ENCODE measurements around the gene OR2A25. TPM values are rescaled to one million over a fixed set of nuclear protein-coding genes. Genes with fewer than 3 reads are reported as not detected.

OR2A25 gene
- polyA plus RNA-seq, 12 donors: not detected

- no peak for DNase-seq
These were observed 342 bp downstream of the OR2A25 start for GRCh38 chr7:144069953-144070352.

- DNase-seq: no peak
These were observed 4.8 kb downstream of the OR2A25 start for GRCh38 chr7:144074374-144074773.

- no peak for DNase-seq
These were observed 16.4 kb downstream of the OR2A25 start, which contains the start of gene OR2A12 for GRCh38 chr7:144085978-144086377. Gene OR2A12, plus strand, starts transcription at chr7:144086278. Its CDS starts 8,830 bp downstream, at chr7:144095108.

DNA sequence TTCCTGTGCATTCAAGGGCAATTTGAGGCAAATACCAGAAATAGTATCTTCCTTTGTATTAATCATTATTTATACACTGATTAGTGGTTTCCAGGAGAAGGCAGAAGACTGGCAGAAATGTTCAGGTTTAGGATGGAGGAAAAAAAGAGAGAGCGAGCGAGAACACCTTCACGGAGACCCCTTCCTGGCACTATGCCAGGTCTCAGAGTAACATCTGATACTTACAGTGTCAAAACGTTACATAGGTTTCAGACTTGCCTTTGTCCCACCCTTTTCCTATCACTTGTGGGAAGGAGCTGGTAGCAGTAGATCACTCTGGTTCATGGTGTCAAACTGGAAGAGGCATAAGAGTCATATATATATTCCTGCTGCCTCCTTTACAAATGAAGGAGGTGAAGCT is 17.1 kb downstream of the OR2A25 start:
- DNase-seq: no peak

DNA sequence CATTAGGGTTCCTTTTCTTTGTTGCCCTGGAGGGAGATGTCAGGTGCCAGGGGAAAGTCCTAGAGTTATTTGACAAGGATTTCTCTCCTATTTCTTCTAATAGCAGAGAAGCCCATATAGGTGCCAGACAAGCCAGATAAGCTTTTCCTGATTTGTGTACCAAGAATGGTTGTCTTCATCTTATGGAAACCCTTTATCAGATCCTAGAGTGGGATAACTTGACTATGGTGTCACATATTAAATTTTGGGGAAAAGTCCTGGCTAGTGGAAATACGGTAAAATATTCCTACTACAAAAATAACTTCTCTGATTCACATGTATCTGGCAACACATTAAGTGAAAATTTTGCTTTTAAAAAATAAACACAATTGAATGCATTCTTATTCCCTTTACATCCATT is 17.6 kb downstream of the OR2A25 start:
- DNase-seq: no peak

DNA sequence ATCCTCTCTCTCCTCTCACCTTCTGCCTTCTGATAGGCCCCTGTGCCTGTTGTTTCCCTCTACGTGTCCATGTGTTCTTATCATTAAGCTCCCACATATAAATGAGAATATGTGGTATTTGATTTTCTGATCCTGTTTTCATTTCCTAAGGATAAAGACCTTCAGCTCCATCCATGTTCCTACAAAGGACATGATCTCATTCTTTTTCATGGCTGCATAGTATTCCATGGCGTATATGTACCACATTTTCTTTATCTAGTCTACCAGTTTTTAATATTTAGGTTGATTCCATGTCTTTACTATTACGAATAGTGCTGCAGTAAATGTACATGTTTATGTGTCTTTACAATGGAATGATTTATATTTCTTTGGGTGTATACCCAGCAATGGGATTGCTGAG is 21.1 kb downstream of the OR2A25 start:
- no peak for DNase-seq

DNA sequence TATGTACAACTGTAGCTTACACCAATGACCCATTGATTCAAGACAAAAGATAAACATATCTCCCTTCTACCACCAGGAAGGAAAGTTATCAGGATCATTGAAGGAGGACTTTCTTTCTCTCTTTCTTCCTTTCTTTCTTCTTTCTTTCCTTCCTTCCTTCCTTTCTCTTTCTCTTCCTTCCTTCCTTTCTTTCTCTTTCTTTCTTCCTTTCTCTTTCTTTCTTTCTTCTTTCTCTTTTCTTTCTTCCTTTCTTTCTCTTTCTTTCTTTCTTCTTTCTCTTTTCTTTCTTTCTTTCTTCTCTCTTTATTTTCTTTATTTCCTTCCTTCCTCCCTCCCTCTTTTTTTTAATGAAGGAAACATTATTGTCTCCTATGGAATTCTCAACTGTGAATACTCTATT is 29.2 kb downstream of the OR2A25 start:
- no peak for DNase-seq

GRCh38 chr7:144100607-144101006 is 31.0 kb downstream of the OR2A25 start:
- DNase-seq: no peak

GRCh38 chr7:144102041-144102440 is 32.4 kb downstream of the OR2A25 start:
- DNase-seq: no peak

DNA sequence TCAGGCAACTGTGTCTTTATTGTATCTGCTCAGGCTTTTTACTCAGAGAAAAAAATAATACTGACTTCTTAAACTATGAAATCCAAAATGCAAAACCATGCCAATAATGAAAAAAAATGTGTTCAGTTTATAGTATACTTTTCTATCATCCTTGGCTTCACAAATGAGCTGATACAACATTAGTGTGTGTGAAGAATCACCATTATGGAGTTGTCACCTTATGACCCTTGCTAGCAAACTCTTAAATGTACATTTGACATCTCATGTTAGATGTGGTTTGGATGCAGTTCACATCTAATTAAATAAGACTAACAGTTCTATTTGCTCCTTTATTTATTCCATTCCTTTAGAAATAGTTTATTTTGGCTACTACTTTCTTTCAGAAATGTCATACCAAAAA is 35.6 kb downstream of the OR2A25 start:
- DNase-seq: no peak

GRCh38 chr7:144109283-144109682 is 39.7 kb downstream of the OR2A25 start, which contains the start of gene OR2A2:
Gene OR2A2, plus strand, starts transcription at chr7:144109583. Its CDS starts 0 bp downstream, at chr7:144109583.
- no peak for DNase-seq

DNA sequence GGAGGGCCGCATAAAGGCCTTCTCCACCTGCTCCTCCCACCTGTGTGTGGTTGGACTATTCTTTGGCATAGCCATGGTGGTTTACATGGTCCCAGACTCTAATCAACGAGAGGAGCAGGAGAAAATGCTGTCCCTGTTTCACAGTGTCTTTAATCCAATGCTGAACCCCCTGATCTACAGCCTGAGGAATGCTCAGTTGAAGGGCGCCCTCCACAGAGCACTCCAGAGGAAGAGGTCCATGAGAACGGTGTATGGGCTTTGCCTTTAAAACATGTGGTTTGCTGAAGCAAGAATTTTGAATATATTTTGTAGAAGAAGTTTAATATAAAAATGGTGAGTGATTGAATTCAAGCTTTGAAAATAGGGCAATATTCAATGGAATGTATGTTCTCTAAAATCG is 40.7 kb downstream of the OR2A25 start:
- no peak for DNase-seq

- DNase-seq: no peak
These were observed 44.0 kb downstream of the OR2A25 start for GRCh38 chr7:144113651-144114050.

GRCh38 chr7:144118341-144118740 is 48.7 kb downstream of the OR2A25 start:
- DNase-seq: no peak

DNA sequence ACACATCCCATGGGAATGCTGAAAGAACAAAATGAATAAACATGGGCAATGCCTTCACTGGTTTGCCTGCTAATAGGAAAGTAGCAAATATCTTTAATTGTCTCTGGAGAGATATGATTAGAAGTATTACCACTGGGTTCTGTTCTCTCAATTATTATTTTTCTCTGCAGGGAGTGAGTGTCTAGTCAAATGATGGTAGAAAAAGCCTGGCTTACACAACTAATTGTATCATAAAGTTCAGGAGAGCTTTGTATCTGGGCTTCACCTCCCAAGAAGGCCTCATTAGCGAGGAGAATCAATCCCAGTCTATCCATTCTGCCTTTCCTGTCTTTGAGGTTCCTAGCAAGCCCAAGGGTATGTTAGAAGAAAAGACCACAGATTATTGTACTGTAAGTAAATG is 53.3 kb downstream of the OR2A25 start, which contains the start of gene OR2A14:
Gene OR2A14 (plus strand): TSS at position 301 of the 400 bp plus-strand sequence. CDS start 5,937 bp downstream, outside the sequence.
- no peak for DNase-seq

Other genes starting within 250 kb of the OR2A25 start
- 100 to 1,000 TPM in 11 of 12 donors, not detected in 1; 108 to 248 (median 215) TPM for gene TCAF1, start 167.6 kb upstream of the OR2A25 start, polyA plus RNA-seq (ENCODE audit: insufficient read length in 12 of 12)
- not detected for gene OR2F2, start 134.6 kb upstream of the OR2A25 start, polyA plus RNA-seq (ENCODE audit: insufficient read length in 12 of 12)
- under 1 TPM in 4 of 12 donors, not detected in 8; 0.04 to 0.32 (median 0.05) TPM for gene OR2F1, start 115.0 kb upstream of the OR2A25 start, polyA plus RNA-seq (ENCODE audit: insufficient read length in 12 of 12)
- not detected for gene OR6B1, start 69.5 kb upstream of the OR2A25 start, polyA plus RNA-seq (ENCODE audit: insufficient read length in 12 of 12)
- gene OR2A5, start 20.9 kb upstream of the OR2A25 start, polyA plus RNA-seq (ENCODE audit: insufficient read length in 12 of 12): under 1 TPM in 2 of 12 donors, not detected in 10; 0.25 to 0.38 TPM
- under 1 TPM in 1 of 12 donors, not detected in 11; 0.04 TPM for gene OR2A12, start 16.5 kb downstream of the OR2A25 start, polyA plus RNA-seq (ENCODE audit: insufficient read length in 12 of 12)
- gene OR2A2, start 39.8 kb downstream of the OR2A25 start, polyA plus RNA-seq (ENCODE audit: insufficient read length in 12 of 12): not detected
- gene OR2A14, start 53.4 kb downstream of the OR2A25 start, polyA plus RNA-seq (ENCODE audit: insufficient read length in 12 of 12): not detected
- 1 to 10 TPM in 5 of 12 donors, under 1 TPM in 4, not detected in 3; 0.45 to 5.2 (median 1.1) TPM for gene CTAGE4, start 113.7 kb downstream of the OR2A25 start, polyA plus RNA-seq (ENCODE audit: insufficient read length in 12 of 12)
- gene ARHGEF35, start 126.0 kb downstream of the OR2A25 start, polyA plus RNA-seq (ENCODE audit: insufficient read length in 12 of 12): 10 to 100 TPM in 1 of 12 donors, 1 to 10 TPM in 8, under 1 TPM in 2, not detected in 1; 0.82 to 12.9 (median 1.5) TPM
- 1 to 10 TPM in 2 of 12 donors, under 1 TPM in 8, not detected in 2; 0.07 to 1.3 (median 0.41) TPM for gene OR2A42, start 169.8 kb downstream of the OR2A25 start, polyA plus RNA-seq (ENCODE audit: insufficient read length in 12 of 12)
- gene OR2A7, start 195.0 kb downstream of the OR2A25 start, polyA plus RNA-seq (ENCODE audit: insufficient read length in 12 of 12): 1 to 10 TPM in 6 of 12 donors, under 1 TPM in 4, not detected in 2; 0.62 to 7.5 (median 1.5) TPM
- gene CTAGE8, start 199.5 kb downstream of the OR2A25 start, polyA plus RNA-seq (ENCODE audit: insufficient read length in 12 of 12): 1 to 10 TPM in 2 of 12 donors, under 1 TPM in 4, not detected in 6; 0.25 to 2.1 (median 0.36) TPM
- gene OR2A1, start 242.6 kb downstream of the OR2A25 start, polyA plus RNA-seq (ENCODE audit: insufficient read length in 12 of 12): 1 to 10 TPM in 1 of 12 donors, under 1 TPM in 6, not detected in 5; 0.08 to 1.4 (median 0.35) TPM